ENCODE data around the gene TMEM145.

TMEM145 gene

GRCh38 chr19:42351079-42351735 is 38.1 kb downstream of the TMEM145 start:
- no peak for DNase-seq (ENCODE audit: low spot score in 2 of 2)
- in situ Hi-C loops (cut with MboI; ENCODE audit: low sequenced_read_pairs), result no loop called here
- H3K4me1 ChIP-seq, result no peaks in the 10 kb centered on the region
- H3K27me3 ChIP-seq (ENCODE audit: low read depth), result no peaks in the 10 kb centered on the region
- no peak overlapping the region for H3K4me3 ChIP-seq
- H3K36me3 ChIP-seq (replicated peaks), result peaks cover 1% of the 10 kb centered on the region
- no peaks in the 10 kb centered on the region for H3K9me3 ChIP-seq

- Histone ChIP-seq H3K9me3 (no peaks in the 10 kb centered on the region), H3K4me3 (no peak overlapping the region), H3K4me1 (no peaks in the 10 kb centered on the region), H3K36me3 (replicated peaks) (peaks cover 10% of the 10 kb centered on the region), H3K27me3 (ENCODE audit: low read depth) (no peaks in the 10 kb centered on the region)
- peak in 1 of 2 experiments; percentile 22 for DNase-seq (ENCODE audit: low spot score in 2 of 2)
- in situ Hi-C loops (cut with MboI; ENCODE audit: low sequenced_read_pairs), result no loop called here
These were observed 39.5 kb downstream of the TMEM145 start for GRCh38 chr19:42352301-42353259.

GRCh38 chr19:42353341-42354015 is 40.4 kb downstream of the TMEM145 start:
- no peak for DNase-seq (ENCODE audit: low spot score in 2 of 2)
- Histone ChIP-seq H3K27me3 (ENCODE audit: low read depth) (no peaks in the 10 kb centered on the region), H3K4me1 (no peaks in the 10 kb centered on the region), H3K9me3 (no peaks in the 10 kb centered on the region), H3K36me3 (replicated peaks) (peaks cover 10% of the 10 kb centered on the region), H3K4me3 (no peak overlapping the region)
- in situ Hi-C loops (cut with MboI; ENCODE audit: low sequenced_read_pairs), result no loop called here

GRCh38 chr19:42355896-42356295 is 42.8 kb downstream of the TMEM145 start:
- Histone ChIP-seq H3K36me3 (replicated peaks) (peaks cover 10% of the 10 kb centered on the region), H3K4me1 (no peaks in the 10 kb centered on the region), H3K9me3 (no peaks in the 10 kb centered on the region), H3K4me3 (no peak overlapping the region), H3K27me3 (ENCODE audit: low read depth) (no peaks in the 10 kb centered on the region)
- no peak for DNase-seq (ENCODE audit: low spot score in 2 of 2)
- in situ Hi-C loops (cut with MboI; ENCODE audit: low sequenced_read_pairs), result no loop called here

- Histone ChIP-seq H3K4me3 (no peak overlapping the region), H3K9me3 (no peaks in the 10 kb centered on the region), H3K4me1 (no peaks in the 10 kb centered on the region), H3K27me3 (ENCODE audit: low read depth) (no peaks in the 10 kb centered on the region), H3K36me3 (replicated peaks) (peaks cover 10% of the 10 kb centered on the region)
- in situ Hi-C loops (cut with MboI; ENCODE audit: low sequenced_read_pairs), result no loop called here
- no peak for DNase-seq (ENCODE audit: low spot score in 2 of 2)
These were observed 43.6 kb downstream of the TMEM145 start for GRCh38 chr19:42356686-42357085.

- no peak overlapping the region for H3K4me3 ChIP-seq
- in situ Hi-C loops (cut with MboI; ENCODE audit: low sequenced_read_pairs), result no loop called here
- no peaks in the 10 kb centered on the region for H3K4me1 ChIP-seq
- DNase-seq (ENCODE audit: low spot score in 2 of 2), result no peak
- H3K9me3 ChIP-seq, result no peaks in the 10 kb centered on the region
- H3K27me3 ChIP-seq (ENCODE audit: low read depth), result no peaks in the 10 kb centered on the region
- H3K36me3 ChIP-seq (replicated peaks), result peaks cover 10% of the 10 kb centered on the region
These were observed 44.2 kb downstream of the TMEM145 start for GRCh38 chr19:42357290-42357689.

GRCh38 chr19:42360787-42361544 is 47.9 kb downstream of the TMEM145 start:
- Histone ChIP-seq H3K36me3 (replicated peaks) (peaks cover 21% of the 10 kb centered on the region), H3K27me3 (ENCODE audit: low read depth) (no peaks in the 10 kb centered on the region), H3K4me3 (no peak overlapping the region), H3K4me1 (no peaks in the 10 kb centered on the region), H3K9me3 (no peaks in the 10 kb centered on the region)
- peak in 1 of 2 experiments; percentile 27 for DNase-seq (ENCODE audit: low spot score in 2 of 2)
- in situ Hi-C loops (cut with MboI; ENCODE audit: low sequenced_read_pairs), result no loop called here

- no peaks in the 10 kb centered on the region for H3K9me3 ChIP-seq
- H3K4me1 ChIP-seq, result no peaks in the 10 kb centered on the region
- H3K4me3 ChIP-seq, result no peak overlapping the region
- in situ Hi-C loops (cut with MboI; ENCODE audit: low sequenced_read_pairs), result no loop called here
- peaks cover 17% of the 10 kb centered on the region for H3K36me3 ChIP-seq (replicated peaks)
- H3K27me3 ChIP-seq (ENCODE audit: low read depth), result no peaks in the 10 kb centered on the region
- DNase-seq (ENCODE audit: low spot score in 2 of 2), result no peak
These were observed 48.4 kb downstream of the TMEM145 start for GRCh38 chr19:42361545-42361910.

- H3K36me3 ChIP-seq (replicated peaks), result peaks cover 12% of the 10 kb centered on the region
- DNase-seq (ENCODE audit: low spot score in 2 of 2), result no peak
- H3K4me3 ChIP-seq, result no peak overlapping the region
- no peaks in the 10 kb centered on the region for H3K9me3 ChIP-seq
- H3K27me3 ChIP-seq (ENCODE audit: low read depth), result no peaks in the 10 kb centered on the region
- in situ Hi-C loops (cut with MboI; ENCODE audit: low sequenced_read_pairs), result no loop called here
- H3K4me1 ChIP-seq, result no peaks in the 10 kb centered on the region
These were observed 49.2 kb downstream of the TMEM145 start for GRCh38 chr19:42362342-42362741.

GRCh38 chr19:42362891-42363440 is 49.9 kb downstream of the TMEM145 start:
- Histone ChIP-seq H3K9me3 (no peaks in the 10 kb centered on the region), H3K4me3 (no peak overlapping the region), H3K4me1 (no peaks in the 10 kb centered on the region), H3K27me3 (ENCODE audit: low read depth) (no peaks in the 10 kb centered on the region), H3K36me3 (replicated peaks) (peaks cover 12% of the 10 kb centered on the region)
- DNase-seq (ENCODE audit: low spot score in 2 of 2), result no peak
- in situ Hi-C loops (cut with MboI; ENCODE audit: low sequenced_read_pairs), result no loop called here

- no peak for DNase-seq (ENCODE audit: low spot score in 2 of 2)
- in situ Hi-C loops (cut with MboI; ENCODE audit: low sequenced_read_pairs), result no loop called here
- Histone ChIP-seq H3K4me1 (no peaks in the 10 kb centered on the region), H3K27me3 (ENCODE audit: low read depth) (no peaks in the 10 kb centered on the region), H3K36me3 (replicated peaks) (peaks cover 12% of the 10 kb centered on the region), H3K4me3 (no peak overlapping the region), H3K9me3 (no peaks in the 10 kb centered on the region)
These were observed 50.7 kb downstream of the TMEM145 start for GRCh38 chr19:42363614-42364346.

GRCh38 chr19:42366673-42367072 is 53.6 kb downstream of the TMEM145 start:
- H3K4me3 ChIP-seq, result no peak overlapping the region
- H3K4me1 ChIP-seq, result no peaks in the 10 kb centered on the region
- no peak for DNase-seq (ENCODE audit: low spot score in 2 of 2)
- peaks cover 12% of the 10 kb centered on the region for H3K36me3 ChIP-seq (replicated peaks)
- in situ Hi-C loops (cut with MboI; ENCODE audit: low sequenced_read_pairs), result no loop called here
- no peaks in the 10 kb centered on the region for H3K9me3 ChIP-seq
- no peaks in the 10 kb centered on the region for H3K27me3 ChIP-seq (ENCODE audit: low read depth)

- Histone ChIP-seq H3K9me3 (no peaks in the 10 kb centered on the region), H3K27me3 (ENCODE audit: low read depth) (no peaks in the 10 kb centered on the region), H3K36me3 (replicated peaks) (peaks cover 11% of the 10 kb centered on the region), H3K4me3 (no peak overlapping the region), H3K4me1 (no peaks in the 10 kb centered on the region)
- no peak for DNase-seq (ENCODE audit: low spot score in 2 of 2)
- in situ Hi-C loops (cut with MboI; ENCODE audit: low sequenced_read_pairs), result no loop called here
These were observed 54.8 kb downstream of the TMEM145 start for GRCh38 chr19:42367929-42368328.
